Measurements from ENCODE around the gene EXOSC5. TPM values are rescaled to one million over a fixed set of nuclear protein-coding genes. Genes with fewer than 3 reads are reported as not detected.

The EXOSC5 gene
- total RNA-seq, 1 donor from 2014 or later, result 13.0 TPM

- H3K27ac ChIP-seq (ENCODE audit: low read depth, low read length), result no peak overlapping the region
- H3K27me3 ChIP-seq (ENCODE audit: control insufficient read depth in 3 of 3, insufficient read depth in 3 of 3, low read length in 3 of 3), result no peaks in the 10 kb centered on the region
- no peak overlapping the region for H3K4me3 ChIP-seq (ENCODE audit: low read length in 3 of 3)
- H3K36me3 ChIP-seq (ENCODE audit: control insufficient read depth in 3 of 3, insufficient read depth in 3 of 3, low read length in 3 of 3), result peaks cover 6 to 16% (median 15%) of the 10 kb centered on the region in 3 donors
- H3K4me1 ChIP-seq (ENCODE audit: control insufficient read depth in 3 of 3, insufficient read depth in 3 of 3, low read length in 3 of 3), result peaks cover 0 to 6% (median 0%) of the 10 kb centered on the region in 3 donors
- H3K9ac ChIP-seq (ENCODE audit: low read depth in 1 of 3, low read length in 3 of 3), result no peak overlapping the region
- H3K9me3 ChIP-seq (ENCODE audit: control insufficient read depth in 3 of 3, low read length in 3 of 3), result no peaks in the 10 kb centered on the region
Measured at GRCh38 chr19:41339936-41340335, 57.2 kb downstream of the EXOSC5 start.

Small RNA genes lying within 50 kb of the gene (small RNA-seq; reads per million reads assigned to genes)
- not detected for gene RF00017

Other genes with a start within 250 kb of the EXOSC5 start
- gene CYP2S1, start 204.1 kb downstream of the EXOSC5 start, total RNA-seq, result 1.6 TPM
- 35.0 TPM for gene AXL, start 178.1 kb downstream of the EXOSC5 start, total RNA-seq
- gene HNRNPUL1, start 133.0 kb downstream of the EXOSC5 start, total RNA-seq, result 68.4 TPM
- 8.9 TPM for gene CCDC97, start 87.2 kb downstream of the EXOSC5 start, total RNA-seq
- gene TGFB1, start 43.4 kb downstream of the EXOSC5 start, total RNA-seq, result 3.1 TPM
- gene B9D2, start 33.2 kb downstream of the EXOSC5 start, total RNA-seq, result 2.1 TPM
- 2.1 TPM for gene TMEM91, start 20.8 kb downstream of the EXOSC5 start, total RNA-seq
- gene BCKDHA, start 459 bp upstream of the EXOSC5 start, total RNA-seq, result 46.4 TPM
- 0.52 TPM for gene B3GNT8, start 30.0 kb upstream of the EXOSC5 start, total RNA-seq
- 23.5 TPM for gene DMAC2, start 42.6 kb upstream of the EXOSC5 start, total RNA-seq
- not detected for gene ERICH4, start 45.8 kb upstream of the EXOSC5 start, total RNA-seq
- 1.6 TPM for gene CEACAM21, start 178.8 kb upstream of the EXOSC5 start, total RNA-seq
- 1.0 TPM for gene CEACAM4, start 229.7 kb upstream of the EXOSC5 start, total RNA-seq